Measurements from ENCODE around the gene PPP2R2C. TPM values are rescaled to one million over a fixed set of nuclear protein-coding genes. Genes with fewer than 3 reads are reported as not detected.

PPP2R2C gene
- total RNA-seq, 5 donors from 2014 or later (not counting 1 experiment from before 2014, with no cell fraction given) = 0.20 TPM; not detected in 4

GRCh38 chr4:6491235-6491634, 18.8 kb upstream of the PPP2R2C start:
- POLR2A ChIA-PET = no interaction called here
- no peak for ATAC-seq (replicated peaks in 1 of 4)
- H3K27me3 Mint-ChIP-seq = peaks cover 45 to 54% of the 10 kb centered on the region in 2 donors

GRCh38 chr4:6489927-6490326, 17.5 kb upstream of the PPP2R2C start:
- Mint-ChIP-seq H3K9me3 (peaks cover 20 to 40% (median 26%) of the 10 kb centered on the region in 3 donors), H3K4me1 (peaks cover 0 to 2% (median 0%) of the 10 kb centered on the region in 3 donors), H3K36me3 (no peaks in the 10 kb centered on the region), H3K4me3 (no peak overlapping the region), H3K27ac (no peak overlapping the region), H3K27me3 (peaks cover 44 to 52% of the 10 kb centered on the region in 2 donors)
- ATAC-seq (replicated peaks in 1 of 4) (no peak), DNase-seq (no peak)
- WGBS (ENCODE audit: insufficient coverage) = 70% methylated on average over 4 of the region's 4 CpGs
- ChIA-PET POLR2A (no interaction called here), CTCF (no interaction called here)
- Histone ChIP-seq H3K36me3 (ENCODE audit: control insufficient read depth in 2 of 2, extremely low read depth in 1 of 2, insufficient read depth in 1 of 2, low read length in 1 of 2) (no peaks in the 10 kb centered on the region), H3K27me3 (replicated peaks in 1 of 2; ENCODE audit: control insufficient read depth in 2 of 2, extremely low read depth in 1 of 2, insufficient read depth in 2 of 2, low read length in 1 of 2) (peaks cover 0 to 58% of the 10 kb centered on the region in 2 experiments), H3K4me3 (ENCODE audit: control insufficient read depth in 1 of 2, extremely low read depth in 1 of 2, low read length in 1 of 2) (no peak overlapping the region), H3K27ac (ENCODE audit: low read length) (no peak overlapping the region), H3K9me3 (peaks cover 5% of the 10 kb centered on the region), H3K4me1 (ENCODE audit: control insufficient read depth in 1 of 2, extremely low read depth in 1 of 2, insufficient read depth in 2 of 2, low read length in 2 of 2) (no peaks in the 10 kb centered on the region)

More at GRCh38 chr4:6491235-6491634, 18.8 kb upstream of the PPP2R2C start:
- H3K36me3 Mint-ChIP-seq = no peaks in the 10 kb centered on the region
- H3K4me3 Mint-ChIP-seq = no peak overlapping the region
- Histone ChIP-seq H3K9me3 (peaks cover 5% of the 10 kb centered on the region), H3K4me1 (ENCODE audit: control insufficient read depth in 1 of 2, extremely low read depth in 1 of 2, insufficient read depth in 2 of 2, low read length in 2 of 2) (no peaks in the 10 kb centered on the region), H3K27me3 (replicated peaks in 1 of 2; ENCODE audit: control insufficient read depth in 2 of 2, extremely low read depth in 1 of 2, insufficient read depth in 2 of 2, low read length in 1 of 2) (peaks cover 0 to 67% of the 10 kb centered on the region in 2 experiments), H3K36me3 (ENCODE audit: control insufficient read depth in 2 of 2, extremely low read depth in 1 of 2, insufficient read depth in 1 of 2, low read length in 1 of 2) (no peaks in the 10 kb centered on the region), H3K27ac (ENCODE audit: low read length) (no peak overlapping the region), H3K4me3 (ENCODE audit: control insufficient read depth in 1 of 2, extremely low read depth in 1 of 2, low read length in 1 of 2) (no peak overlapping the region)
- no peak for DNase-seq
- peaks cover 0 to 2% (median 0%) of the 10 kb centered on the region in 3 donors for H3K4me1 Mint-ChIP-seq
- no peak overlapping the region for H3K27ac Mint-ChIP-seq
- CTCF ChIA-PET = no interaction called here
- H3K9me3 Mint-ChIP-seq = peaks cover 13 to 29% (median 16%) of the 10 kb centered on the region in 3 donors

GRCh38 chr4:6487466-6487865, 15.1 kb upstream of the PPP2R2C start:
- ChIA-PET POLR2A (no interaction called here), CTCF (no interaction called here)
- ATAC-seq (replicated peaks in 1 of 4) (no peak), DNase-seq (no peak)
- Histone ChIP-seq H3K4me3 (ENCODE audit: control insufficient read depth in 1 of 2, extremely low read depth in 1 of 2, low read length in 1 of 2) (no peak overlapping the region), H3K27ac (ENCODE audit: low read length) (no peak overlapping the region), H3K4me1 (ENCODE audit: control insufficient read depth in 1 of 2, extremely low read depth in 1 of 2, insufficient read depth in 2 of 2, low read length in 2 of 2) (no peaks in the 10 kb centered on the region), H3K36me3 (ENCODE audit: control insufficient read depth in 2 of 2, extremely low read depth in 1 of 2, insufficient read depth in 1 of 2, low read length in 1 of 2) (no peaks in the 10 kb centered on the region), H3K9me3 (peaks cover 5% of the 10 kb centered on the region), H3K27me3 (replicated peaks in 1 of 2; ENCODE audit: control insufficient read depth in 2 of 2, extremely low read depth in 1 of 2, insufficient read depth in 2 of 2, low read length in 1 of 2) (peaks cover 2 to 34% of the 10 kb centered on the region in 2 experiments)
- Mint-ChIP-seq H3K27ac (no peak overlapping the region), H3K9me3 (peaks cover 20 to 46% (median 31%) of the 10 kb centered on the region in 3 donors), H3K27me3 (peaks cover 29 to 33% of the 10 kb centered on the region in 2 donors), H3K36me3 (no peaks in the 10 kb centered on the region), H3K4me1 (no peaks in the 10 kb centered on the region), H3K4me3 (no peak overlapping the region)
- no CpG with 5 or more reads among the region's 2 CpGs for WGBS (ENCODE audit: insufficient coverage)

GRCh38 chr4:6480534-6481088, 8.2 kb upstream of the PPP2R2C start:
- WGBS (ENCODE audit: insufficient coverage) = no CpG with 5 or more reads among the region's 4 CpGs
- POLR2A ChIA-PET = no interaction called here
- H3K9me3 ChIP-seq = no peaks in the 10 kb centered on the region
- DNase-seq (no peak), ATAC-seq (replicated peaks in 1 of 4) (no peak)
- Mint-ChIP-seq H3K9me3 (peaks cover 4 to 11% (median 9%) of the 10 kb centered on the region in 3 donors), H3K36me3 (no peaks in the 10 kb centered on the region), H3K4me3 (no peak overlapping the region), H3K27ac (no peak overlapping the region), H3K4me1 (no peaks in the 10 kb centered on the region), H3K27me3 (peaks cover 26 to 40% of the 10 kb centered on the region in 2 donors)
- H3K4me3 ChIP-seq (ENCODE audit: control insufficient read depth in 1 of 2, extremely low read depth in 1 of 2, low read length in 1 of 2) = no peak overlapping the region
- H3K36me3 ChIP-seq (ENCODE audit: control insufficient read depth in 2 of 2, extremely low read depth in 1 of 2, insufficient read depth in 1 of 2, low read length in 1 of 2) = no peaks in the 10 kb centered on the region
- no peaks in the 10 kb centered on the region for H3K4me1 ChIP-seq (ENCODE audit: control insufficient read depth in 1 of 2, extremely low read depth in 1 of 2, insufficient read depth in 2 of 2, low read length in 2 of 2)
- H3K27me3 ChIP-seq (replicated peaks in 1 of 2; ENCODE audit: control insufficient read depth in 2 of 2, extremely low read depth in 1 of 2, insufficient read depth in 2 of 2, low read length in 1 of 2) = peaks cover 5 to 19% of the 10 kb centered on the region in 2 experiments
- CTCF ChIA-PET = no interaction called here
- H3K27ac ChIP-seq (ENCODE audit: low read length) = no peak overlapping the region

- no peaks in the 10 kb centered on the region for H3K9me3 ChIP-seq
- no peak overlapping the region for H3K27ac ChIP-seq (ENCODE audit: low read length)
- POLR2A ChIA-PET = no interaction called here
- no peak overlapping the region for H3K4me3 Mint-ChIP-seq
- H3K9me3 Mint-ChIP-seq = no peaks in the 10 kb centered on the region
- peaks cover 39 to 58% of the 10 kb centered on the region in 2 donors for H3K27me3 Mint-ChIP-seq
- CTCF ChIA-PET = no interaction called here
- WGBS (ENCODE audit: insufficient coverage) = 70% methylated on average over 12 of the region's 17 CpGs
- no peaks in the 10 kb centered on the region for H3K4me1 ChIP-seq (ENCODE audit: control insufficient read depth in 1 of 2, extremely low read depth in 1 of 2, insufficient read depth in 2 of 2, low read length in 2 of 2)
- H3K4me3 ChIP-seq (ENCODE audit: control insufficient read depth in 1 of 2, extremely low read depth in 1 of 2, low read length in 1 of 2) = no peak overlapping the region
- DNase-seq = no peak
- peaks cover 4 to 37% of the 10 kb centered on the region in 2 experiments for H3K27me3 ChIP-seq (replicated peaks in 1 of 2; ENCODE audit: control insufficient read depth in 2 of 2, extremely low read depth in 1 of 2, insufficient read depth in 2 of 2, low read length in 1 of 2)
- H3K4me1 Mint-ChIP-seq = no peaks in the 10 kb centered on the region
- H3K36me3 Mint-ChIP-seq = no peaks in the 10 kb centered on the region
- no peak for ATAC-seq (replicated peaks in 1 of 4)
- no peaks in the 10 kb centered on the region for H3K36me3 ChIP-seq (ENCODE audit: control insufficient read depth in 2 of 2, extremely low read depth in 1 of 2, insufficient read depth in 1 of 2, low read length in 1 of 2)
- no peak overlapping the region for H3K27ac Mint-ChIP-seq
Observed at GRCh38 chr4:6478546-6479220, 6.3 kb upstream of the PPP2R2C start.

GRCh38 chr4:6476893-6477292, 4.5 kb upstream of the PPP2R2C start:
- H3K4me1 ChIP-seq (ENCODE audit: control insufficient read depth in 1 of 2, extremely low read depth in 1 of 2, insufficient read depth in 2 of 2, low read length in 2 of 2) = no peaks in the 10 kb centered on the region
- Mint-ChIP-seq H3K27me3 (peaks cover 48 to 68% of the 10 kb centered on the region in 2 donors), H3K4me1 (peaks cover 0 to 4% (median 4%) of the 10 kb centered on the region in 3 donors), H3K4me3 (no peak overlapping the region), H3K27ac (no peak overlapping the region), H3K36me3 (no peaks in the 10 kb centered on the region), H3K9me3 (no peaks in the 10 kb centered on the region)
- peaks cover 4 to 49% of the 10 kb centered on the region in 2 experiments for H3K27me3 ChIP-seq (replicated peaks in 1 of 2; ENCODE audit: control insufficient read depth in 2 of 2, extremely low read depth in 1 of 2, insufficient read depth in 2 of 2, low read length in 1 of 2)
- ATAC-seq (replicated peaks in 1 of 4) (no peak), DNase-seq (no peak)
- H3K4me3 ChIP-seq (ENCODE audit: control insufficient read depth in 1 of 2, extremely low read depth in 1 of 2, low read length in 1 of 2) = no peak overlapping the region
- WGBS (ENCODE audit: insufficient coverage) = 82% methylated on average over 4 of the region's 4 CpGs
- CTCF ChIA-PET = no interaction called here
- POLR2A ChIA-PET = no interaction called here
- no peaks in the 10 kb centered on the region for H3K36me3 ChIP-seq (ENCODE audit: control insufficient read depth in 2 of 2, extremely low read depth in 1 of 2, insufficient read depth in 1 of 2, low read length in 1 of 2)
- no peaks in the 10 kb centered on the region for H3K9me3 ChIP-seq
- H3K27ac ChIP-seq (ENCODE audit: low read length) = no peak overlapping the region
